ENCODE data around the gene LIN9. TPM values are rescaled to one million over a fixed set of nuclear protein-coding genes. Genes with fewer than 3 reads are reported as not detected.

LIN9 gene
- total and polyA plus RNA-seq, 3 experiments from 2014 or later, result 3.5 to 10.7 (median 10.0) TPM

DNA sequence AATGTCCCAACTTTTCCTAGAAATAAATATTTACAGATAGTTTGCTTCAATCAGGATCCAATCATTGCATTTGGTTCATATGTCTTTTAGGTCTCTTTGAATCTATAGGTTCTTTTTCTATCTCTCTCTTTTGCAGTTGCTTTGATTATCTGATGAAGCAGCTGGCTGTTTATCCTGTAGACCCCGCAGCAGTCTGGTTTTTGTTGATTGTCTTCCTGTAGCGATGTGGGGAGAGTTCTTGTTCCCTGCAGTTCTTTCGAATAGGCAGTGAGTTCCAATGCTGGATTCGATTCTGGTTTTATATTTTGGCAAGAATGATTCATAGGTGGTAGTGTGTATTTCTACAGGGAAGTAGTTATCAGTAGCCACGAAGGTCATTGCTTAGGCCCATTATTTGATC is 92.9 kb downstream of the LIN9 start:
- Histone ChIP-seq H3K36me3 (ENCODE audit: insufficient read depth, low read length) (no peaks in the 10 kb centered on the region), H3K27ac (ENCODE audit: low read depth, low read length) (no peak overlapping the region), H3K4me3 (ENCODE audit: low read length) (no peak overlapping the region), H3K9me3 (ENCODE audit: low read length) (no peaks in the 10 kb centered on the region), H3K4me1 (ENCODE audit: insufficient read depth, low read length) (no peaks in the 10 kb centered on the region), H3K27me3 (ENCODE audit: insufficient read depth, low read length, poor library complexity, severe bottlenecking) (no peaks in the 10 kb centered on the region)
- ChIA-PET CTCF (no interaction called here), POLR2A (no interaction called here)
- Mint-ChIP-seq H3K9me3 (no peaks in the 10 kb centered on the region), H3K4me3 (no peak overlapping the region), H3K27me3 (no peaks in the 10 kb centered on the region), H3K4me1 (no peaks in the 10 kb centered on the region), H3K36me3 (no peaks in the 10 kb centered on the region), H3K27ac (no peak overlapping the region)
- no peak for DNase-seq

DNA sequence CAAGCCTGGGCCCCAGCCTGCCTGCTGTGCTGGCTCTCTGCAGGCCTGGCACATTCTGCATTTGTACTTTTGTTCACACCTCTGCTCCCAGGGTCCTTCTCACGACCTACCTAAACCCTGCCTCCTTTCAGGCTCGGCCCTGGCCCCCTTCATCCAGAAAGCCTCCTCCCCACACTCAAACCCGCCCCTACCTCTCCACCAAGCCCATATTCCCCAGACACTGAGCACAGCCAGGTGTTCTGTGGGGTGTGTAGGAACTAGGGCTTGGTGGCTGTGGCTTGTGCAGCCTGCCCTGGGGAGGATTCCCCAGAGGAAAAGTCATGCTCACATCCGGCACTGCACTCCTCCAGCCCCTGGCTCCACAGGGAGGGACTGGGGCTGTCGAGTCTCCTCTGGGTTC is 93.7 kb downstream of the LIN9 start:
- Histone ChIP-seq H3K4me1 (ENCODE audit: insufficient read depth, low read length) (no peaks in the 10 kb centered on the region), H3K27me3 (ENCODE audit: insufficient read depth, low read length, poor library complexity, severe bottlenecking) (no peaks in the 10 kb centered on the region), H3K36me3 (ENCODE audit: insufficient read depth, low read length) (no peaks in the 10 kb centered on the region), H3K27ac (ENCODE audit: low read depth, low read length) (no peak overlapping the region), H3K4me3 (ENCODE audit: low read length) (no peak overlapping the region), H3K9me3 (ENCODE audit: low read length) (no peaks in the 10 kb centered on the region)
- no peaks in the 10 kb centered on the region for H3K36me3 Mint-ChIP-seq
- no peak for DNase-seq
- no peak overlapping the region for H3K4me3 Mint-ChIP-seq
- no peaks in the 10 kb centered on the region for H3K9me3 Mint-ChIP-seq
- H3K27ac Mint-ChIP-seq, result no peak overlapping the region
- CTCF ChIA-PET, result no interaction called here
- no peaks in the 10 kb centered on the region for H3K4me1 Mint-ChIP-seq
- no peaks in the 10 kb centered on the region for H3K27me3 Mint-ChIP-seq
- POLR2A ChIA-PET, result no interaction called here

DNA sequence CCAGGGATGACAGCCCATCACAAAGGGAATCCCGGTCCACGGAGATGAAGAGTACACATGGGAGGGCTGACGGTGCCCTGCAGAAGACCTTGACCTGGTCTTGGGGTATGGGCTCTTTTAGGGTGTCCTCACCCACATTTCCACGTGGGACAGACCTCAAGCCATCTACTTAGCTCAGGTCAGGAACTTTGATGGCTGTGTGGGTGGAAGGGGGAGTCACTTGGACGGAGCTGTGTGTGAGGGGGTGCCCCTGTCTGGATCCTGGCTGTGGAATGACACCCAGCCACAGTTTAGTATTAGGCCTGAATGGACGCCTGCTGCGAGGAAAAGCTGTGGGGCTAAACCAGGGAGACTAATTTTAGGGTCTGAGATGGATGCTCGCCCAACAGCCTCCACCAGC is 96.4 kb downstream of the LIN9 start:
- CTCF ChIA-PET, result interaction anchor here (1.7 kb wide), 1 partner anchor 15 kb away, joined by 6 read pairs; no protein-coding TSS in a partner anchor
- Histone ChIP-seq H3K9me3 (ENCODE audit: low read length) (no peaks in the 10 kb centered on the region), H3K27ac (ENCODE audit: low read depth, low read length) (no peak overlapping the region), H3K4me3 (ENCODE audit: low read length) (no peak overlapping the region), H3K36me3 (ENCODE audit: insufficient read depth, low read length) (no peaks in the 10 kb centered on the region), H3K4me1 (ENCODE audit: insufficient read depth, low read length) (no peaks in the 10 kb centered on the region), H3K27me3 (ENCODE audit: insufficient read depth, low read length, poor library complexity, severe bottlenecking) (no peaks in the 10 kb centered on the region)
- no peaks in the 10 kb centered on the region for H3K36me3 Mint-ChIP-seq
- no peaks in the 10 kb centered on the region for H3K9me3 Mint-ChIP-seq
- POLR2A ChIA-PET, result no interaction called here
- DNase-seq, result no peak
- H3K4me3 Mint-ChIP-seq, result no peak overlapping the region
- H3K27ac Mint-ChIP-seq, result no peak overlapping the region
- no peaks in the 10 kb centered on the region for H3K27me3 Mint-ChIP-seq
- H3K4me1 Mint-ChIP-seq, result no peaks in the 10 kb centered on the region

DNA sequence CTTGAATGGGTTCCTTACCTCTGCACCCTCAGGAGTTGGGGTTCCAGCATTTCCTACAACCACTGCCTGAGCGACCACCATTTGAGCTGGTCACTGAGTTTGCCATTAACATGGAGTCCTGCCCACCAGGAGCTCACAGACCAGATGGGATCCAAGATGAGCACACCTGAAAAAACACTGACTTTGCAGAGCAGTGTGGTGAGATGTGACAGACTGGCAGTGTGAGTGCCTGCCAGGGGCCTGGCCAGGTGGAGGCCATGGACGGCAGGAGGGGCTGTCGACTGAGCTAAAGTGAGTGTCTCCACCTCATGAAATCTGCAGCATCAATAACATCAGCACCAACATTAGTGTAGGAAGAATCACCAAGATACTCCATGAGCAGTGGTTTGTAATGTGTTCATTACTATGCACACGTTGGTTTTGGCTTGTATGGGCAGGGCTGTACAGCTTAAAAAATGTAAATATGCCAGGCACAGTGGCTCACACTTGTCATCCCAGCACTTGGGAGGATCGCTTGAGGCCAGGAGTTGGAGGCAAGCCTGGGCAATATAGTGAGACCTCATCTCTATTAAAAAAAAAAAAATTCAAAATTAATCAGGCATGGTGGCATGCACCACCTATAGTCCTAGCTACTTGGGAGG is 97.7 kb downstream of the LIN9 start:
- no peak overlapping the region for H3K27ac Mint-ChIP-seq
- H3K36me3 ChIP-seq (ENCODE audit: insufficient read depth, low read length), result no peaks in the 10 kb centered on the region
- H3K9me3 Mint-ChIP-seq, result no peaks in the 10 kb centered on the region
- H3K27me3 Mint-ChIP-seq, result no peaks in the 10 kb centered on the region
- no peak for DNase-seq
- H3K27me3 ChIP-seq (ENCODE audit: insufficient read depth, low read length, poor library complexity, severe bottlenecking), result no peaks in the 10 kb centered on the region
- no peaks in the 10 kb centered on the region for H3K4me1 Mint-ChIP-seq
- H3K27ac ChIP-seq (ENCODE audit: low read depth, low read length), result no peak overlapping the region
- no peaks in the 10 kb centered on the region for H3K4me1 ChIP-seq (ENCODE audit: insufficient read depth, low read length)
- no peaks in the 10 kb centered on the region for H3K9me3 ChIP-seq (ENCODE audit: low read length)
- no peaks in the 10 kb centered on the region for H3K36me3 Mint-ChIP-seq
- ChIA-PET CTCF (interaction anchor here (1.3 to 1.7 kb wide), 3 partner anchors 13 to 86 kb away, joined by 4 to 6 read pairs (median 5); no protein-coding TSS in a partner anchor), POLR2A (no interaction called here)
- H3K4me3 ChIP-seq (ENCODE audit: low read length), result no peak overlapping the region
- H3K4me3 Mint-ChIP-seq, result no peak overlapping the region

DNA sequence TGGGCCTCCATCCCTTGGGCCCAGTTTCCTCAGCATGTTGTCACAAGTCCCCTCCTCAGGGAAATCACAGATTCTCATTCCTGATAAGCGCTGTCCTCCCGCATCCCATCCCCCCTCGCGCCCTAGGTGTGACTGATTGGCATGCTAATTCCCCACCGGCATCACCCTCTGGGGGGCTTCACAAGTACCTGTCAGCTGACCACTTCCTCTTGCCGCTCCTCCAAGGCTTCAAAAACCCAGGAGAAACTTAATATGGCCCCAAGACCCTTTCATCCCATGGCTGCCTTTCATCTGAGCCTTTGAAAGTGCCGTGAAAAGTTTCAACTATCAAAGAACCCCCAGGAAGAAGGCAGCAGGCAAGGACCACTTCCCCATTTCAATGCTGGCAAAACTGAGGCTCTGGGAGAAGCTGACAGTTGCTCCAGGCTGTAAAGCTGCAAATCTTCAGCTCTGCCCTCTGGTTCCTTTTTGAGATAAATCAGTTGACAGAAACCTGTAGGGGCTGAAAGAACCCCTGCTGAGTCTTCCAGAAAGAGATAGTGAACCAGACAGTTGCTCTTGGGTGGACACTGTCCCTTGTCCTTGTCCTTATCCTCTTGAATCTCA is 98.3 kb downstream of the LIN9 start:
- Histone ChIP-seq H3K4me1 (ENCODE audit: insufficient read depth, low read length) (no peaks in the 10 kb centered on the region), H3K36me3 (ENCODE audit: insufficient read depth, low read length) (no peaks in the 10 kb centered on the region), H3K27me3 (ENCODE audit: insufficient read depth, low read length, poor library complexity, severe bottlenecking) (no peaks in the 10 kb centered on the region), H3K27ac (ENCODE audit: low read depth, low read length) (no peak overlapping the region), H3K4me3 (ENCODE audit: low read length) (no peak overlapping the region), H3K9me3 (ENCODE audit: low read length) (no peaks in the 10 kb centered on the region)
- no peak for DNase-seq
- CTCF ChIA-PET, result interaction anchor here (1.3 to 1.5 kb wide), 2 partner anchors 12 to 85 kb away, joined by 4 to 5 read pairs; no protein-coding TSS in a partner anchor
- H3K4me1 Mint-ChIP-seq, result no peaks in the 10 kb centered on the region
- H3K27me3 Mint-ChIP-seq, result no peaks in the 10 kb centered on the region
- H3K9me3 Mint-ChIP-seq, result no peaks in the 10 kb centered on the region
- POLR2A ChIA-PET, result no interaction called here
- no peak overlapping the region for H3K4me3 Mint-ChIP-seq
- no peak overlapping the region for H3K27ac Mint-ChIP-seq
- no peaks in the 10 kb centered on the region for H3K36me3 Mint-ChIP-seq

DNA sequence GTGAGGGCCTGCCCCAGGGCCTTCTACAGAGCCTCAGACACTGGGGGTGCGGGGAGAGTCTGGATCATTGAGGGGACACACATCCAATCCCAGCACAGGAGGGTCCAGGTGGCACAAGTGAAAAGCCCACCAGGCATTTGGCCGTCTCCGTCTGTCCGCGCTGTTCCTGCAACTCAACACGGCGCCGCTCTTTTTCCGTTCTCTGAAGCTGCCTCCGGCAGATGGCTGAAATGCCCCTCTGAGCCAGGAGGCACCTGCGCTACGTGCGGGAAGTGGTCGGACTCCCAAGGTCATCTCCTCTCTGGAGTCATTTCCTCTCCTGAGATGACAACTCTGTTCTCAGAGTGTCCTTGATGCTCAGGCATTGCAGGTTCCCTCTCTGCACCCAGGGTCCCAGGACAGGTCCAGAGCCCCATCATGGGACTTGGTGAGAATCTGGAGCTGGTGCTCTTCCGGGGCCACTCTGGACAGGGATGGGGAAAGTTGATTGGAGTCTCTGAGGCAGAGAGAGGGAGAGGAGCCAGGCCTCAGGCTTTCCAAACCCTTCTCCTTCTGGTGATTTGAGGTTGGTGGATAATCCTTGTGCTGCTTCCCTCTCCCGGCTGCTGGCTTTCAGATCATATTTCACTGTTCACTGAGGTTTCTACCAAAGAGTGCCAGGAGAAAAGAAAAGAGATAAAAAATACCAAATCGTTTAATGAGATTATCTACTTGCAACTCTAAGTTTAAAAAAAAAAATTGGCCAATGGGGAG is 99.5 kb downstream of the LIN9 start:
- no peaks in the 10 kb centered on the region for H3K4me1 ChIP-seq (ENCODE audit: insufficient read depth, low read length)
- Mint-ChIP-seq H3K4me3 (no peak overlapping the region), H3K9me3 (no peaks in the 10 kb centered on the region), H3K36me3 (no peaks in the 10 kb centered on the region), H3K27me3 (no peaks in the 10 kb centered on the region), H3K4me1 (no peaks in the 10 kb centered on the region), H3K27ac (no peak overlapping the region)
- H3K9me3 ChIP-seq (ENCODE audit: low read length), result no peaks in the 10 kb centered on the region
- no peak overlapping the region for H3K4me3 ChIP-seq (ENCODE audit: low read length)
- H3K27me3 ChIP-seq (ENCODE audit: insufficient read depth, low read length, poor library complexity, severe bottlenecking), result no peaks in the 10 kb centered on the region
- ChIA-PET CTCF (interaction anchor here (1.5 kb wide), 1 partner anchor 11 kb away, joined by 5 read pairs; no protein-coding TSS in a partner anchor), POLR2A (no interaction called here)
- H3K36me3 ChIP-seq (ENCODE audit: insufficient read depth, low read length), result no peaks in the 10 kb centered on the region
- no peak for DNase-seq
- no peak overlapping the region for H3K27ac ChIP-seq (ENCODE audit: low read depth, low read length)

DNA sequence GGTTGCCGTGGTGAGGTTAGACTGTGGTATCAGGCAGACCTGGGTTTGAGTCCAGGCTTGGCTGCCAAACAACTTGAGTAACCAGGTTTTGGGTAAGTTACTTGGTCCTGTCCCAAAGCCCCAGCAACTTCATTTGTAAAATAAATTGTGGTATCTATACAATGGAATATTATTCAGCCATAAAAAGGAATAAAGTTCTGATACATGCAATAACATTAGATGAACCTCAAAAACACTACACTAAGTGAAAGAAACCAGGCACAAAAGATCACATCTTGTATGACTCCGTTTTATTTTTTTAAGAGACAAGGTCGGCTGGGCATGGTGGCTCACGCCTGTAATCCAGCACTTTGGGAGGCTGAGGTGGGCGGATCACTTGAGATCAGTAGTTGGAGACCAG is 101.9 kb downstream of the LIN9 start:
- H3K9me3 ChIP-seq (ENCODE audit: low read length), result no peaks in the 10 kb centered on the region
- H3K4me3 ChIP-seq (ENCODE audit: low read length), result no peak overlapping the region
- H3K4me3 Mint-ChIP-seq, result no peak overlapping the region
- no peak for DNase-seq
- no peaks in the 10 kb centered on the region for H3K36me3 Mint-ChIP-seq
- no peak overlapping the region for H3K27ac Mint-ChIP-seq
- H3K36me3 ChIP-seq (ENCODE audit: insufficient read depth, low read length), result no peaks in the 10 kb centered on the region
- peaks cover 0 to 13% of the 10 kb centered on the region in 2 donors for H3K27me3 Mint-ChIP-seq
- no peaks in the 10 kb centered on the region for H3K27me3 ChIP-seq (ENCODE audit: insufficient read depth, low read length, poor library complexity, severe bottlenecking)
- no peaks in the 10 kb centered on the region for H3K9me3 Mint-ChIP-seq
- H3K27ac ChIP-seq (ENCODE audit: low read depth, low read length), result no peak overlapping the region
- H3K4me1 Mint-ChIP-seq, result no peaks in the 10 kb centered on the region
- POLR2A ChIA-PET, result no interaction called here
- H3K4me1 ChIP-seq (ENCODE audit: insufficient read depth, low read length), result no peaks in the 10 kb centered on the region
- CTCF ChIA-PET, result interaction anchor here (1.5 kb wide), 1 partner anchor 10 kb away, joined by 5 read pairs; no protein-coding TSS in a partner anchor

DNA sequence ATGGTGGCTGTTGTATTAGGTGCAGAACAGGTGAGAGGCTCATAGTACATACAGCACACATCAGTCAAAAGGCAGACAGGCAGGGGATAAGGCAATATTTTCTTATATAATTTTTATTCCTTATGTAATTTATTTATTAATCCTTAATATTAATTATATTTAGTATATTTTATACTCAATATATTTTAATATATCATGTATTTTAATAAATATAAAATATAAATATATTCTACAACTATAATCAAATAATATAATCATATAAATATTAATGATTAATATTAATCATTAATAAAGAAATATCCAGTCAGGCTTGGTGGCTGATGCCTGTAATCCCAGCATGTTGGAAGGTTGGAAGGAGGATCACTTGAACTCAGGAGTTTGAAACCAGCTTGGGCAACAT is 104.8 kb downstream of the LIN9 start:
- no peaks in the 10 kb centered on the region for H3K4me1 Mint-ChIP-seq
- no peak overlapping the region for H3K4me3 ChIP-seq (ENCODE audit: low read length)
- no peaks in the 10 kb centered on the region for H3K36me3 ChIP-seq (ENCODE audit: insufficient read depth, low read length)
- ChIA-PET CTCF (no interaction called here), POLR2A (no interaction called here)
- H3K27me3 Mint-ChIP-seq, result peaks cover 0 to 16% of the 10 kb centered on the region in 2 donors
- H3K27ac Mint-ChIP-seq, result no peak overlapping the region
- no peak overlapping the region for H3K4me3 Mint-ChIP-seq
- no peak for DNase-seq
- no peaks in the 10 kb centered on the region for H3K9me3 ChIP-seq (ENCODE audit: low read length)
- no peaks in the 10 kb centered on the region for H3K4me1 ChIP-seq (ENCODE audit: insufficient read depth, low read length)
- no peaks in the 10 kb centered on the region for H3K9me3 Mint-ChIP-seq
- H3K36me3 Mint-ChIP-seq, result no peaks in the 10 kb centered on the region
- H3K27me3 ChIP-seq (ENCODE audit: insufficient read depth, low read length, poor library complexity, severe bottlenecking), result no peaks in the 10 kb centered on the region
- no peak overlapping the region for H3K27ac ChIP-seq (ENCODE audit: low read depth, low read length)
